ENCODE data around the gene MYLK2. TPM values are rescaled to one million over a fixed set of nuclear protein-coding genes. Genes with fewer than 3 reads are reported as not detected.
A peak's percentile ranks its signal among the peaks of the same experiment; 100 is the strongest.

The MYLK2 gene
- total RNA-seq = under 1 TPM in 1 of 2 donors, not detected in 1; 0.12 TPM

DNA sequence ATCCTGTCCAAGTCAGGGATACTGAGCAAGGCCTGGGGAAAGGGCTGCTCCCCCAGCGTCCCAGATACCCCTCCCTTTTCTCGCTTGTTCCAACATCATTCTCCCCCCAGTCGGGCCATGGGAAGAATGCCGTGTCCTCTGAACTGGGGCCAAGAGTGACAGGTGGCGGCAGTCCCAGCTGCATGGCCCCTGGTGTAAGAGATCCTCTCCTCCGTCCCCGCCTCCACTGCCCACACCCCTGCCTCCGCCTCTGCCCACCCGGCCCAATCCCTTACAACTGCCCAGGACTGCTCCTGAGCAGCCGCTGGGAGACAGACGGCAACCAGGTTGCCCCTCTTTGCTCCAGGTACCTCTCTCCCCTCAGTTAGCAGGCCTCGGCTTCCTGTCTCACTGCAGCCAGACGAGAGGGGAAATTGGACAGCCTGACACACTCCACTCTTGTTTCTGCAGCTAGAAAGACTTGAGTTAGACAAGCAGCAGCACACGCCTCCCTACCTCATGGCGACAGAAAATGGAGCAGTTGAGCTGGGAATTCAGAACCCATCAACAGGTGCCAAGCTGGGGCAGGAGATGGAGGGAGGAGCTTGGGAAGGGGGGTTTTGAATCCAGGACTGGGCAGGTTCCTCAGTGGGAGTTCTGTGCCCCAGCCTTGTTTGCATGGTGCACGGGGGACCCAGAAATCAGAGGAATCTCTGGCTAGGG lies at the start of gene MYLK2:
TSS of gene MYLK2 (plus strand) at position 274 of the 702 bp plus-strand sequence. CDS start at position 499, 225 bp downstream.
- Histone ChIP-seq H3K4me1 (peaks cover 0 to 20% of the 10 kb centered on the region in 2 donors), H3K27me3 (no peaks in the 10 kb centered on the region), H3K9me3 (no peaks in the 10 kb centered on the region), H3K4me3 (no peak within 1 kb of the TSS), H3K27ac (peak within 1 kb of the TSS; percentile 6 to 46), H3K36me3 (no peaks in the 10 kb centered on the region)
- TF ChIP-seq, protein P1, sequence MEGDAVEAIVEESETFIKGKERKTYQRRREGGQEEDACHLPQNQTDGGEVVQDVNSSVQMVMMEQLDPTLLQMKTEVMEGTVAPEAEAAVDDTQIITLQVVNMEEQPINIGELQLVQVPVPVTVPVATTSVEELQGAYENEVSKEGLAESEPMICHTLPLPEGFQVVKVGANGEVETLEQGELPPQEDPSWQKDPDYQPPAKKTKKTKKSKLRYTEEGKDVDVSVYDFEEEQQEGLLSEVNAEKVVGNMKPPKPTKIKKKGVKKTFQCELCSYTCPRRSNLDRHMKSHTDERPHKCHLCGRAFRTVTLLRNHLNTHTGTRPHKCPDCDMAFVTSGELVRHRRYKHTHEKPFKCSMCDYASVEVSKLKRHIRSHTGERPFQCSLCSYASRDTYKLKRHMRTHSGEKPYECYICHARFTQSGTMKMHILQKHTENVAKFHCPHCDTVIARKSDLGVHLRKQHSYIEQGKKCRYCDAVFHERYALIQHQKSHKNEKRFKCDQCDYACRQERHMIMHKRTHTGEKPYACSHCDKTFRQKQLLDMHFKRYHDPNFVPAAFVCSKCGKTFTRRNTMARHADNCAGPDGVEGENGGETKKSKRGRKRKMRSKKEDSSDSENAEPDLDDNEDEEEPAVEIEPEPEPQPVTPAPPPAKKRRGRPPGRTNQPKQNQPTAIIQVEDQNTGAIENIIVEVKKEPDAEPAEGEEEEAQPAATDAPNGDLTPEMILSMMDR (IDR thresholded peaks at IDR 0.05) = no peak
- no peak for DNase-seq (ENCODE audit: low spot score)

DNA sequence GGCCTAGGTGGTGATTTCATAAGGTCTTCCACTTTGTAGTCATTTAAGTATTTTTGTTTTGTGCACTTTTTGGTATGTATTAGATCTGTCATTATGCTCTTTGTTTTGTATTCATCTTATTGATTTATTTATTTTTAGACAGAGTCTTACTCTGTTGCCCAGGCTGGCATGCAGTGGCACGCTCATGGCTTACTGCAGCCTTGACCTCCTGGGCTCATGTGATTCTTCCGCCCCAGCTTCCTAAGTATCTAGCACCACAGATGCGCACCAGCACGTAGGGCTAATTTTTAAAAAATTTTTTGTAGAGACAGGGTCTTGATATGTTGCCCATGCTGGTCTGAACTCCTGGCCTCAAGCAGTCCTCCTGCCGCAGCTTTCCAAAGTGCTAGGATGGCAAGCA lies 49.5 kb upstream of the MYLK2 start:
- DNase-seq (ENCODE audit: low spot score) = no peak
- Histone ChIP-seq H3K27ac (no peak overlapping the region), H3K36me3 (no peaks in the 10 kb centered on the region), H3K4me1 (no peaks in the 10 kb centered on the region), H3K4me3 (no peak overlapping the region), H3K27me3 (no peaks in the 10 kb centered on the region), H3K9me3 (no peaks in the 10 kb centered on the region)
- TF ChIP-seq, protein P1 (IDR thresholded peaks at IDR 0.05) = no peak

DNA sequence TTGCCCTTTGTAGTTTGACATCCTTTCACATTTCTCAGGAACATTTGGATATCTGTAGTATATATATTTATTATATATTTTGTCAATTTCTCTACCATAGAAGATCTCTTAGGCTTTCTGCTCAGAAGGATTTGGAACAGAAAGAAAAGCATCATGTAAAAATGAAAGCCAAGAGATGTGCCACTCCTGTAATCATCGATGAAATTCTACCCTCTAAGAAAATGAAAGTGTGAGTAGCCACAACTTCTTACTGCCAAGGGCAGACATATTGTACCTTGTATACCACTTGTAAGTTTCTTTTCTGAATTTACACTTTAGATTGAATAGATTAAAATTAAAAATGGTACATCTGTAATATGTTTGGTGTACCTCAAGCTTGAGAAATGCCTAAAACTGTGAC lies 48.9 kb upstream of the MYLK2 start:
- no peak overlapping the region for H3K27ac ChIP-seq
- TF ChIP-seq, protein P1 (IDR thresholded peaks at IDR 0.05) = no peak
- H3K9me3 ChIP-seq = no peaks in the 10 kb centered on the region
- no peaks in the 10 kb centered on the region for H3K4me1 ChIP-seq
- no peaks in the 10 kb centered on the region for H3K36me3 ChIP-seq
- H3K27me3 ChIP-seq = no peaks in the 10 kb centered on the region
- H3K4me3 ChIP-seq = no peak overlapping the region
- no peak for DNase-seq (ENCODE audit: low spot score)

DNA sequence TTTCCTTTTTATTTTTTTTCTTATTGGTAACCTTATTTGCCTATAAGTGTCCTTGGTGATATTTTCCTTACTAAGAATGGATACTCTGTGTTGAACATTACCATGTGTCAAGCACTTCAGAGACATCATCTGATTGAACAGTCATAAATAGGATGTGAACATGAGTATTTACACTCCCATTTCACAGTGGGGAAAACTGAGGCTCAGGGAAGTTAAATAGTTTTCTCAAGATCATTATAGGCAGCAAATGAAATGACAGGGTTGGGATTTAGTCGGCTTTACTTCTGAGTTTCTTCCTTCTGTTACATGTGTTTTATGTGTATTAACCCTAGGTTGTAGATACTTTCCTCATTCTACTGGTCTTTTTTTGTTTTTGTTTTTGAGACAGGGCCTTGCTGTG lies 44.7 kb upstream of the MYLK2 start:
- H3K36me3 ChIP-seq = no peaks in the 10 kb centered on the region
- TF ChIP-seq, protein P1 (IDR thresholded peaks at IDR 0.05) = no peak

DNA sequence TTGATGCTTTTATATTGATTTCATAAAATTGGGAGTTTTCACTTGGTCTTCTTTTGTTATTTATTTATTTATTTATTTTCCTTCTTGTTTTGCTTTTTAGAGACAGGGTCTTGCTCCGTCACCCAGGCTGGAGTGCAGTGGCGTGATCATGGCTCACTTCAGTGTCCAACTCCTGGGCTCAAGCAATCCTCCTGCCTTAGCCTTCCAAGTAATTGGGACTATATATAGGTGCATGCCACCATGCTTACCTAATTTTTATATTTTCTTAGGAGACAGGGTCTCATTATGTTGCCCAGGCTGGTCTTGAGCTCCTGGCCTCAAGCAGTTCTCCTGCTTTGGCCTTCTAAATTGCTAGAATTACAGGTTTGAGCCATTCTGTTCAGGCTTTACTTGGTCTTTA lies 38.3 kb upstream of the MYLK2 start:
- Histone ChIP-seq H3K36me3 (no peaks in the 10 kb centered on the region), H3K27me3 (no peaks in the 10 kb centered on the region), H3K9me3 (no peaks in the 10 kb centered on the region), H3K4me1 (no peaks in the 10 kb centered on the region), H3K4me3 (no peak overlapping the region), H3K27ac (no peak overlapping the region)
- TF ChIP-seq, protein P1 (IDR thresholded peaks at IDR 0.05) = no peak
- DNase-seq (ENCODE audit: low spot score) = no peak

More for the DNA sequence above, 44.7 kb upstream of the MYLK2 start:
- no peaks in the 10 kb centered on the region for H3K4me1 ChIP-seq
- H3K27ac ChIP-seq = no peak overlapping the region
- no peak overlapping the region for H3K4me3 ChIP-seq
- H3K27me3 ChIP-seq = no peaks in the 10 kb centered on the region
- no peaks in the 10 kb centered on the region for H3K9me3 ChIP-seq
- no peak for DNase-seq (ENCODE audit: low spot score)

DNA sequence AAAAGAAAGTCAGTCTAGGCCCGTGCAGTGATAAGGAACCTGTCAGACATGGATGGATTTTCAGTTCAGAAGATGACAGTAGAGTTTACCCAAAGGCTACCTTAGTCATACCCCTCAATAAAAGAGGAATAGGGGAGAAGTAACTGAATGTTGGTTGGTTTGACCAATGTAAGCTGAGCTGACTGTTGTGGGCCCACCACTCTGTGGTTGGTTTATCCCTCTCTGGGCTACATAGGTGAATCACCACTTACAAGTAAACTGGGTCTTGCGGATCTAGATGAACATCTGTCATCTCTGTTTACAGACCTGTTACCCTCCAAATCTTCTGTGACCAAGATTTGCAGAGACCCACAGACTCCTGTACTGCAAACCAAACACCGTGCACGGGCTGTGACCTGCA lies 37.2 kb upstream of the MYLK2 start:
- Histone ChIP-seq H3K9me3 (no peaks in the 10 kb centered on the region), H3K27me3 (no peaks in the 10 kb centered on the region), H3K4me1 (no peaks in the 10 kb centered on the region), H3K36me3 (no peaks in the 10 kb centered on the region), H3K27ac (no peak overlapping the region), H3K4me3 (no peak overlapping the region)
- no peak for DNase-seq (ENCODE audit: low spot score)
- TF ChIP-seq, protein P1 (IDR thresholded peaks at IDR 0.05) = no peak
